Sigmoid colon (tissue), 7 donors: Measurements from ENCODE around the gene GALK1. TPM values are rescaled to one million over a fixed set of nuclear protein-coding genes. Genes with fewer than 3 reads are reported as not detected.
"Not testable (repeated sequence)": the region's sequence is repeated elsewhere in the genome, so short reads cannot be mapped to it uniquely, and the experiment has no call there.

Experiments
- DNase-seq: peaks from one replicate; pipeline ENCODE4 v3.0.0-alpha.2; 2019
- H3K27ac ChIP-seq, 4 donors: fragments of 200-600 bp; sonication (generic); one replicate each; pipeline ENCODE4 v1.5.1; 2016 to 2019; ENCODE audit warnings: mild to moderate bottlenecking in 1 of 4
- H3K27me3 ChIP-seq, 3 donors: fragments of 200-600 bp; sonication (generic); one replicate each; pipeline ENCODE4 v1.5.1; 2019; ENCODE audit warnings: mild to moderate bottlenecking in 1 of 3
- H3K36me3 ChIP-seq, 4 donors: fragments of 200-600 bp; sonication (generic); one replicate each; pipeline ENCODE4 v1.5.1; 2016 to 2019
- H3K4me1 ChIP-seq, 4 donors: fragments of 200-600 bp; sonication (generic); one replicate each; pipeline ENCODE4 v1.5.1; 2017 to 2019
- H3K4me3 ChIP-seq, 4 donors: fragments of 200-600 bp; sonication (generic); one replicate each; pipeline ENCODE4 v1.5.1; 2017 to 2019; ENCODE audit warnings: mild to moderate bottlenecking in 2 of 4, moderate library complexity in 1 of 4
- H3K9me3 ChIP-seq, 4 donors: fragments of 200-600 bp in 3 of 4; sonication (generic) in 3 of 4; one replicate each; pipeline versions ENCODE4 v1.5.1 to v1.6.1; 2013 to 2019
- EP300 ChIP-seq, 4 donors: sonication (generic); formaldehyde crosslinking; IDR thresholded peaks; one replicate each; pipeline ENCODE4 v1.6.1; 2017; ENCODE audit warnings: antibody characterized with exemption in 4 of 4
- POLR2A ChIP-seq, 2 donors: fragments of 450-650 bp; IDR thresholded peaks; one replicate each; pipeline ENCODE4 v1.6.1; 2016; ENCODE audit warnings: antibody characterized with exemption in 2 of 2, mild to moderate bottlenecking in 2 of 2, moderate library complexity in 2 of 2
- POLR2AphosphoS5 ChIP-seq, 4 donors: sonication (generic); formaldehyde crosslinking; IDR thresholded peaks; one replicate each; pipeline ENCODE4 v1.6.1; 2017; ENCODE audit warnings: antibody characterized with exemption in 4 of 4
- WGBS, 2 donors: extraction: QIAGEN DNeasy Blood & Tissue Kit; methylation state at CpG; one replicate each; pipeline ENCODE4 v1.1.7; 2013; 5-methylcytosine and 5-hydroxymethylcytosine counted together
- intact Hi-C: fragments of 100-400 bp; cut with DNase I; formaldehyde crosslinking; loops from one replicate; pipeline ENCODE4 v1.15.1; 2023
- polyA plus RNA-seq, 3 donors: library from polyadenylated mRNA; stranded (reverse); fragments of 200-250 nt; gene quantifications; one replicate each; pipeline ENCODE4 v1.2.3, GENCODE V29; 2013
- total RNA-seq, 4 donors: library from RNA; depleted of rRNA; stranded (reverse); fragments of >200 nt; gene quantifications; one replicate each; pipeline ENCODE4 v1.1.0, GENCODE V29; 2016
- TF ChIP-seq, protein P1 (sequence below), 4 experiments: fragments of 450-650 bp in 3 of 4; fragments of 200-600 bp in 1 of 4; IDR thresholded peaks; one replicate each; pipeline ENCODE4 v1.5.1; 2016 to 2019; ENCODE audit warnings: antibody characterized with exemption in 4 of 4, mild to moderate bottlenecking in 3 of 4, moderate library complexity in 2 of 4
- donor health status: healthy with polysubstance abuse.
- donor health status: Bipolar disorder and iron deficiency.
- donor health status: healthy.

Gene GALK1
- total and polyA plus RNA-seq, 7 donors, result 14.3 to 28.2 (median 19.4) TPM

- Histone ChIP-seq H3K4me1 (peaks cover 0 to 25% (median 17%) of the 10 kb centered on the region in 4 donors), H3K27me3 (no peaks in the 10 kb centered on the region), H3K9me3 (no peaks in the 10 kb centered on the region), H3K4me3 (peak overlapping the region; percentile 58 to 69 (median 65)), H3K36me3 (peaks cover 0 to 20% (median 2%) of the 10 kb centered on the region in 4 donors), H3K27ac (peak overlapping the region; percentile 78 to 90 (median 88))
- 6 to 9% methylated on average over 14 of the region's 14 CpGs for WGBS, 2 donors
- intact Hi-C loops, result loop anchor here (5.0 kb wide), 1 partner anchor 63 kb away; no protein-coding TSS in a partner anchor
- no peak for DNase-seq
- TF ChIP-seq POLR2A (IDR thresholded peaks at IDR 0.05) (no peak), EP300 (IDR thresholded peaks at IDR 0.05) (no peak), POLR2AphosphoS5 (IDR thresholded peaks at IDR 0.05) (no peak)
- TF ChIP-seq, protein P1, sequence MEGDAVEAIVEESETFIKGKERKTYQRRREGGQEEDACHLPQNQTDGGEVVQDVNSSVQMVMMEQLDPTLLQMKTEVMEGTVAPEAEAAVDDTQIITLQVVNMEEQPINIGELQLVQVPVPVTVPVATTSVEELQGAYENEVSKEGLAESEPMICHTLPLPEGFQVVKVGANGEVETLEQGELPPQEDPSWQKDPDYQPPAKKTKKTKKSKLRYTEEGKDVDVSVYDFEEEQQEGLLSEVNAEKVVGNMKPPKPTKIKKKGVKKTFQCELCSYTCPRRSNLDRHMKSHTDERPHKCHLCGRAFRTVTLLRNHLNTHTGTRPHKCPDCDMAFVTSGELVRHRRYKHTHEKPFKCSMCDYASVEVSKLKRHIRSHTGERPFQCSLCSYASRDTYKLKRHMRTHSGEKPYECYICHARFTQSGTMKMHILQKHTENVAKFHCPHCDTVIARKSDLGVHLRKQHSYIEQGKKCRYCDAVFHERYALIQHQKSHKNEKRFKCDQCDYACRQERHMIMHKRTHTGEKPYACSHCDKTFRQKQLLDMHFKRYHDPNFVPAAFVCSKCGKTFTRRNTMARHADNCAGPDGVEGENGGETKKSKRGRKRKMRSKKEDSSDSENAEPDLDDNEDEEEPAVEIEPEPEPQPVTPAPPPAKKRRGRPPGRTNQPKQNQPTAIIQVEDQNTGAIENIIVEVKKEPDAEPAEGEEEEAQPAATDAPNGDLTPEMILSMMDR (IDR thresholded peaks at IDR 0.05), result peak in 1 of 4 experiments; percentile 27
Measured at GRCh38 chr17:75764417-75764710, 628 bp downstream of the GALK1 start.

DNA sequence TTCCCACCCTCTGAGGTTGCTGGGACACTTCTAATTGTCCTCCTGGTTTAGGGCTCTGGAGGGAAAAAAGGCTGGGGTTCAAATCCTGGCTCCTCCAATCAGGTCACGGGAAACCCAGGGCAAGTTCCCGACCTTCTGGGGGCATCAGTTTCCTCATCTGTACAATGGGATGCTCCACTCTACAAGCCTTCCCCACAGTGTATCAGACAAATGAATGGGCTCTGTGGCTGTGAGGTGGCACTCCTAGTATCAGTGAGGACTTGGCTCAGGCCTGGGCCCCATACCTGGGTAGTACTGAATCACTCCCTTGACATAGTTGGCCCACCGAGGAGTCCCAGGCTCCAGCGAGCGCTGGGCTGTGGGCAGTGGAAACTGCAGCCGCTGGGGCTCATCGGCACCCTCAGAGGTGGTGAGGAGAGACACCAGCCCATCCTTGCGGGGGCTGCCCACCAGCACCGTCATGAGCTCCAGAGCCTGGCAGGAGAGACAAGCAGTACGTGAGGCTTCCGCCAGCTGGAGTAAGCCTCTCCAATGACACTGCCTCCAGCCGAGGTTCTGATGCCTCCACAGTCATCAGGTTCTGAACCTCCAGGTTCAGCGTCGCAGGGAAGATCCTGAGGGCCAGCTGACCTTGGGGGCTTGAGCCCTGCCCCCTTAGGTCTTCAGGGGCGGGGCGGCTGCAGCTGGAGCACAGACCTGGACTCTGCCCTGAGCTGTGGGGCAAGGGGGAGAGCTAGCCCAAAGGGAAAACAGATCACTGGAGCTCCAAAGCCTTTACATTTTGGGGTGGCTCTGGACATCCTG, 1.2 kb downstream of the GALK1 start:
- DNase-seq, result no peak
- WGBS, 2 donors, result 60 to 74% methylated on average over 16 of the region's 16 CpGs
- TF ChIP-seq POLR2AphosphoS5 (IDR thresholded peaks at IDR 0.05), result no peak
- no peak for TF ChIP-seq EP300 (IDR thresholded peaks at IDR 0.05)
- no peak for TF ChIP-seq POLR2A (IDR thresholded peaks at IDR 0.05)
- TF ChIP-seq, protein P1 (IDR thresholded peaks at IDR 0.05), result no peak
- peak overlapping the region; percentile 78 to 90 (median 88) for H3K27ac ChIP-seq
- peak overlapping the region; percentile 58 to 69 (median 65) for H3K4me3 ChIP-seq
- peaks cover 0 to 25% (median 17%) of the 10 kb centered on the region in 4 donors for H3K4me1 ChIP-seq
- no peaks in the 10 kb centered on the region for H3K27me3 ChIP-seq
- peaks cover 0 to 21% (median 2%) of the 10 kb centered on the region in 4 donors for H3K36me3 ChIP-seq
- no peaks in the 10 kb centered on the region for H3K9me3 ChIP-seq
- intact Hi-C loops, result loop anchor here (5.0 kb wide), 1 partner anchor 63 kb away; no protein-coding TSS in a partner anchor

GRCh38 chr17:75763269-75763607, 1.8 kb downstream of the GALK1 start:
- H3K4me1 ChIP-seq, result peaks cover 0 to 25% (median 17%) of the 10 kb centered on the region in 4 donors
- H3K4me3 ChIP-seq, result no peak overlapping the region
- intact Hi-C loops, result loop anchor here (5.0 kb wide), 1 partner anchor 64 kb away; no protein-coding TSS in a partner anchor
- peak; percentile 67 for DNase-seq
- H3K9me3 ChIP-seq, result no peaks in the 10 kb centered on the region
- 81 to 94% methylated on average over 3 of the region's 3 CpGs for WGBS, 2 donors
- H3K27me3 ChIP-seq, result no peaks in the 10 kb centered on the region
- TF ChIP-seq POLR2AphosphoS5 (IDR thresholded peaks at IDR 0.05) (no peak), EP300 (IDR thresholded peaks at IDR 0.05) (no peak), POLR2A (IDR thresholded peaks at IDR 0.05) (no peak)
- TF ChIP-seq, protein P1 (IDR thresholded peaks at IDR 0.05), result no peak
- no peak overlapping the region for H3K27ac ChIP-seq
- H3K36me3 ChIP-seq, result peaks cover 0 to 26% (median 3%) of the 10 kb centered on the region in 4 donors

DNA sequence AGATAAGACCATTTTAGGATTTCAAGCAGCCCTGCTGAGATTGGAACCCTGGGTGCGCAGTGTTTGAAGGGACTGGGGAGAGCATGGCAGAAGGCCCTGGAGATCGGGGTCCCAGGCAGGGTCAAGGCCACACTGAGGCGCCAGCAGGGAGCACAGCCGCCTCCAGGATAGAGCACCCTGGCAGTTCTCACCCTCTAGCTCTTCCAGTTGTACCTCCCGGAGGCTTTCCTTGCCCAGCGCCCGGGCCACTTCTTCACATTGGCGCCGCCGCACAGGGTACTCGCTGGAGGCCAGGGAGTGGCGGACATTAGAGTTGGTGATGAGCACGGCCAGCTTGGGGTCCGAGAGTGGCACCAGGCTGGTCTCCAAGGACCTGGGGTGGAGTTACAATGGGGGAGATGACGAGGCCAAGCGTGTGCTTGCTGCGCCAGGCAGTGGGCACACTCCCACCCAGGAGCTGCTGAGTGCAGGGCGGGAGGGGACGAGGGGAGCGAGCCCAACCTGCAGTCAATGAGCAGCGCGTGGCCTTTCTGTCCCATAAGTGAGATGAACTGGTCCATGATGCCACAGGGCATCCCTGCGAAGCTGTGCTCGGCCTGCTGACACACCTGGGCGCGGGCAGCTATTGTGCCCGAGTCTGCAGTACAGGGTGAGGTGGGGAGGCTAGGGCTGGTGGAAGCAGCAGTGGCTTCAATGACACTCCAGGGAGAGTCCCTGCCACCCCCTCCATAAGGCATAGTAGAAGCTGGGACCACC, 2.3 kb downstream of the GALK1 start:
- Histone ChIP-seq H3K27ac (no peak overlapping the region), H3K36me3 (peaks cover 0 to 32% (median 5%) of the 10 kb centered on the region in 4 donors), H3K27me3 (no peaks in the 10 kb centered on the region), H3K4me1 (peaks cover 0 to 25% (median 17%) of the 10 kb centered on the region in 4 donors), H3K4me3 (no peak overlapping the region), H3K9me3 (no peaks in the 10 kb centered on the region)
- TF ChIP-seq, protein P1 (IDR thresholded peaks at IDR 0.05), result no peak
- TF ChIP-seq POLR2A (IDR thresholded peaks at IDR 0.05) (no peak), EP300 (IDR thresholded peaks at IDR 0.05) (no peak), POLR2AphosphoS5 (IDR thresholded peaks at IDR 0.05) (no peak)
- no peak for DNase-seq
- intact Hi-C loops, result loop anchor here (5.0 kb wide), 1 partner anchor 65 kb away; no protein-coding TSS in a partner anchor
- WGBS, 2 donors, result 96% methylated on average over 27 of the region's 27 CpGs

GRCh38 chr17:75759978-75760640, 4.9 kb downstream of the GALK1 start:
- DNase-seq, H3K27ac ChIP-seq: not testable (repeated sequence)
- intact Hi-C loops, result loop anchor here (5.0 kb wide), 1 partner anchor 67 kb away; no protein-coding TSS in a partner anchor

More at GRCh38 chr17:75759978-75760640, 4.9 kb downstream of the GALK1 start:
- Histone ChIP-seq H3K4me1 (peaks cover 0 to 21% (median 15%) of the 10 kb centered on the region in 4 donors), H3K36me3 (peaks cover 0 to 54% (median 8%) of the 10 kb centered on the region in 4 donors)
- H3K9me3 ChIP-seq, H3K27me3 ChIP-seq, H3K4me3 ChIP-seq: not testable (repeated sequence)
- 94 to 95% methylated on average over 6 of the region's 6 CpGs for WGBS, 2 donors
